HepG2 (cell line): ENCODE data around the gene ABHD17C. TPM values are rescaled to one million over a fixed set of nuclear protein-coding genes. Genes with fewer than 3 reads are reported as not detected.

Source experiments
- ATAC-seq: fragments of 200-7000 bp; cut with Tn5 transposase; 3 replicates; pipeline ENCODE4 v1.9.1; 2020; ENCODE audit warnings: mild to moderate bottlenecking, moderate library complexity
- BruUV-seq: library from RNA; stranded (reverse); fragments of 400-500 nt; replicated peaks from 2 replicates; lab custom pipeline; 2021; lab: Mats Ljungman, UMichigan
- CTCF ChIA-PET: fragments of 300-600 bp; formaldehyde crosslinking; extraction: SDS; loops from one replicate; lab custom pipeline; 2021; ENCODE audit warnings: low total read pairs, inconsistent platforms, low intra/inter-chr PET ratio; lab: Yijun Ruan, JAX
- POLR2A ChIA-PET: fragments of 350-600 bp; sonication (Branson Sonifier 250); formaldehyde crosslinking; loops from one replicate; lab custom pipeline; 2020; ENCODE audit warnings: antibody characterized with exemption, inconsistent platforms; lab: Yijun Ruan, JAX
- DNase-seq: peaks from one replicate; pipeline ENCODE4 v3.0.0-alpha.2; 2015; ENCODE audit warnings: low spot score
- FAIRE-seq: peaks from 3 replicates; lab custom pipeline; 2011; peaks lifted over from hg19 to GRCh38; lab: Jason Lieb, UNC
- H2AFZ ChIP-seq: one replicate; pipeline ENCODE4 v1.6.1; 2011; ENCODE audit warnings: low read length, inconsistent platforms
- H3K27ac ChIP-seq: fragments of 300-600 bp; 3 replicates; pipeline ENCODE4 v1.8.0; 2011; ENCODE audit warnings: mixed run types, mild to moderate bottlenecking, mixed read lengths, low read length, inconsistent platforms; ENCODE audit not compliant: insufficient read depth; ENCODE audit errors: extremely low read length
- H3K27me3 ChIP-seq, 2 experiments: fragments of 200-600 bp in 1 of 2; 2 replicates in 1 of 2; 3 replicates in 1 of 2; pipeline versions ENCODE4 v1.6.0 to v1.8.0; 2011; ENCODE audit warnings: low read length in 2 of 2, mild to moderate bottlenecking in 2 of 2, moderate library complexity in 2 of 2, inconsistent platforms in 1 of 2; ENCODE audit not compliant: insufficient read depth in 2 of 2, control insufficient read depth in 1 of 2
- H3K36me3 ChIP-seq, 2 experiments: fragments of 200-600 bp in 1 of 2; replicated peaks in 1 of 2; 2 replicates in 1 of 2; 3 replicates in 1 of 2; pipeline versions ENCODE4 v1.5.1 to v1.8.0; 2011; ENCODE audit warnings: low read length in 2 of 2, inconsistent platforms in 1 of 2; ENCODE audit not compliant: insufficient read depth in 2 of 2, control insufficient read depth in 1 of 2
- H3K4me1 ChIP-seq: 2 replicates; pipeline ENCODE4 v1.5.1; 2012; ENCODE audit warnings: low read length, inconsistent platforms; ENCODE audit not compliant: insufficient read depth
- H3K4me2 ChIP-seq: 2 replicates; pipeline ENCODE4 v1.6.0; 2011; ENCODE audit warnings: low read depth, low read length, inconsistent platforms
- H3K4me3 ChIP-seq, 3 experiments: fragments of 200-600 bp in 1 of 3; sonication (generic), shearing (Covaris generic) in 1 of 3; replicated peaks in 1 of 3; 2 replicates each; pipeline ENCODE4 v1.5.1; 2011 to 2016; ENCODE audit warnings: low read length in 3 of 3, inconsistent platforms in 2 of 3, low read depth in 2 of 3, mild to moderate bottlenecking in 2 of 3, control low read depth in 1 of 3, mixed read lengths in 1 of 3; ENCODE audit not compliant: insufficient read depth in 1 of 3
- H3K79me2 ChIP-seq: one replicate; pipeline ENCODE4 v1.6.1; 2011; ENCODE audit warnings: low read length, inconsistent platforms; ENCODE audit not compliant: insufficient read depth
- H3K9ac ChIP-seq: 2 replicates; pipeline ENCODE4 v1.6.0; 2011; ENCODE audit warnings: mild to moderate bottlenecking, low read depth, low read length, inconsistent platforms; ENCODE audit not compliant: insufficient read depth
- H3K9me3 ChIP-seq: 2 replicates; pipeline ENCODE4 v1.5.1; 2012; ENCODE audit warnings: mild to moderate bottlenecking, low read length
- H4K20me1 ChIP-seq: 2 replicates; pipeline ENCODE4 v1.6.0; 2011; ENCODE audit warnings: inconsistent platforms, mild to moderate bottlenecking, low read length, moderate library complexity; ENCODE audit not compliant: insufficient read depth
- DR1 ChIP-seq: sonication (generic); formaldehyde crosslinking; IDR thresholded peaks from 2 replicates; pipeline ENCODE4 v1.8.0; 2021; ENCODE audit warnings: mild to moderate bottlenecking, missing genetic modification reagents, inconsistent platforms
- FOXJ3 ChIP-seq: sonication (generic); formaldehyde crosslinking; IDR thresholded peaks from 2 replicates; pipeline ENCODE4 v1.4.0; 2020; ENCODE audit warnings: missing genetic modification reagents, mild to moderate bottlenecking, borderline replicate concordance
- HDAC2 ChIP-seq: sonication (generic); formaldehyde crosslinking; IDR thresholded peaks from 2 replicates; pipeline ENCODE4 v1.4.0; 2020; ENCODE audit warnings: missing genetic modification reagents
- JDP2 ChIP-seq: sonication (generic); formaldehyde crosslinking; IDR thresholded peaks from 2 replicates; pipeline ENCODE4 v1.8.1; 2022; ENCODE audit warnings: missing genetic modification reagents, borderline replicate concordance
- NR2F2 ChIP-seq: IDR thresholded peaks from 2 replicates; pipeline ENCODE4 v1.6.1; 2012; ENCODE audit warnings: low read depth, inconsistent platforms, borderline replicate concordance
- NR2F6 ChIP-seq, 2 experiments: IDR thresholded peaks; 2 replicates each; pipeline ENCODE4 v1.6.1; 2016; ENCODE audit warnings: antibody characterized with exemption in 1 of 2, mild to moderate bottlenecking in 1 of 2
- SATB2 ChIP-seq: sonication (generic); formaldehyde crosslinking; IDR thresholded peaks from 2 replicates; pipeline ENCODE4 v1.5.0; 2020; ENCODE audit warnings: missing genetic modification reagents
- SNAPC2 ChIP-seq: sonication (generic); formaldehyde crosslinking; IDR thresholded peaks from 2 replicates; pipeline ENCODE4 v1.8.1; 2022; ENCODE audit warnings: mild to moderate bottlenecking, missing genetic modification reagents
- TEAD3 ChIP-seq: optimal IDR thresholded peaks from 2 replicates; pipeline ENCODE3; 2016; ENCODE audit warnings: borderline replicate concordance
- TMF1 ChIP-seq: sonication (generic); formaldehyde crosslinking; IDR thresholded peaks from 2 replicates; pipeline ENCODE4 v1.8.1; 2022; ENCODE audit warnings: low read depth, missing genetic modification reagents
- XBP1 ChIP-seq: sonication (generic); formaldehyde crosslinking; IDR thresholded peaks from 2 replicates; pipeline ENCODE4 v1.5.0; 2020; ENCODE audit warnings: missing genetic modification reagents
- ZBTB3 ChIP-seq: sonication (generic); formaldehyde crosslinking; IDR thresholded peaks from 2 replicates; pipeline ENCODE4 v1.4.0; 2020; ENCODE audit warnings: low read depth, mild to moderate bottlenecking, moderate library complexity, missing genetic modification reagents, borderline replicate concordance
- ZHX1 ChIP-seq: sonication (generic); formaldehyde crosslinking; IDR thresholded peaks from 2 replicates; pipeline ENCODE4 v1.8.1; 2022; ENCODE audit warnings: low read depth, mild to moderate bottlenecking, missing genetic modification reagents
- ZNF34 ChIP-seq: sonication (generic); formaldehyde crosslinking; IDR thresholded peaks from 2 replicates; pipeline ENCODE4 v1.4.0; 2020; ENCODE audit warnings: mild to moderate bottlenecking, missing genetic modification reagents, borderline replicate concordance
- ZNF431 ChIP-seq: sonication (generic); formaldehyde crosslinking; IDR thresholded peaks from 2 replicates; pipeline ENCODE4 v1.9.0; 2022; ENCODE audit warnings: missing genetic modification reagents, low read depth, mild to moderate bottlenecking, borderline replicate concordance
- ZNF432 ChIP-seq: sonication (generic); formaldehyde crosslinking; IDR thresholded peaks from 2 replicates; pipeline ENCODE4 v1.5.0; 2020; ENCODE audit warnings: missing genetic modification reagents, mild to moderate bottlenecking, borderline replicate concordance
- ZNF83 ChIP-seq: sonication (generic); formaldehyde crosslinking; IDR thresholded peaks from 2 replicates; pipeline ENCODE4 v1.4.0; 2020; ENCODE audit warnings: missing genetic modification reagents, mild to moderate bottlenecking, borderline replicate concordance
- ZSCAN21 ChIP-seq: sonication (generic); formaldehyde crosslinking; IDR thresholded peaks from 2 replicates; pipeline ENCODE4 v1.8.0; 2022; ENCODE audit warnings: mild to moderate bottlenecking, missing genetic modification reagents, moderate library complexity, borderline replicate concordance
- WGBS: methylation state at CpG from one replicate; pipeline ENCODE4 v1.1.6; 2017; ENCODE audit warnings: low lambda C conversion rate; 5-methylcytosine and 5-hydroxymethylcytosine counted together
- in situ Hi-C: cut with HindIII; loops from 2 replicates; pipeline ENCODE4 v1.10.0; 2017; ENCODE audit warnings: low pct_unique_long_range_greater_than_20kb; ENCODE audit not compliant: extremely low pct_ligation_motif_present
- intact Hi-C: fragments of 100-400 bp; cut with micrococcal nuclease; formaldehyde crosslinking; loops from one replicate; pipeline ENCODE4 v1.10.0; 2022; ENCODE audit not compliant: unreplicated experiment
- polyA plus RNA-seq, 8 experiments: library from polyadenylated mRNA; depleted of rRNA in 3 of 8; stranded (reverse) in 7 of 8; unstranded in 1 of 8; fragments of >200 nt; fragmentation: Illumina TruSeq in 4 of 8; extraction: Trizol in 4 of 8; gene quantifications; 2 replicates each; pipeline versions ENCODE4 v1.2.1 to v1.2.3, GENCODE V29; 2011 to 2016; ENCODE audit warnings: low read depth in 4 of 8, missing spikeins in 1 of 8, mixed read lengths in 1 of 8; ENCODE audit not compliant: insufficient read depth in 1 of 8
- total RNA-seq, 5 experiments: library from RNA; depleted of rRNA; stranded (reverse); fragments of >200 nt; fragmentation: Illumina TruSeq; extraction: Trizol; gene quantifications; 2 replicates each; pipeline ENCODE4 v1.2.3, GENCODE V29; 2016; ENCODE audit warnings: low read depth in 1 of 5
- TF ChIP-seq, protein P1 (sequence below): sonication (generic); formaldehyde crosslinking; IDR thresholded peaks from 2 replicates; pipeline ENCODE4 v1.4.0; 2020; ENCODE audit warnings: missing genetic modification reagents, mild to moderate bottlenecking, borderline replicate concordance

Gene ABHD17C
- total and polyA plus RNA-seq, 2 of the 13 experiments (the other 11 are each of a cell fraction or from before 2014, with no cell fraction given), result 2.9 to 3.9 TPM

DNA sequence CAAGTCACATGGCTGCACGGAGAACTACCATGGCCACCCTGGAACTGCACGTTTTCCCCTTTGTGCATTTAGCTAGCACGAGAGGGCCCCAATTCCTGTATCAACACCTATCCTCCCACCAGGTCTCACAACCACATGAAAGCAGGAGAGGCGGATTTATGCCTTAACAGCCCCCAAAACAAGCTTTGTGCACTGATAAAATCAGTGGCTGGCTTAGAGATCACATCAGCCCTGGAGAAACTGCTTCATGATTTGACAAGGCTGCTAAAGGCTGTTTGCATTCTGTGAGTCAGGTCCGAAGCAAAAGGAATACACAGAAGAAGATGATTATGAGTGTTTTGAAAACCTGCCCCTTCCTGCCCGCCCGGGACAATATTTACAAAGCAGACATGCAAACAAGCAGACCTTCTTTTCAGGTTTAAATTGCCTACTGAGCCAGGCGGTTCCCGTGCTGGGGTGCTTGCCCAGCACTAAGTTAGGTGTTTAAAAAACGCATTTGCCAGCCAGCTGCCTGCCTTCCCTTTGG, 109.9 kb downstream of the ABHD17C start:
- ATAC-seq, result peak; percentile 95
- POLR2A ChIA-PET, result interaction anchor here (0.7 to 3.7 kb wide), 9 partner anchors 18 to 52 kb away, joined by 3 to 56 read pairs (median 4); partner anchors contain the start of gene CEMIP
- WGBS, result 0% methylated on average over 10 of the region's 10 CpGs
- Histone ChIP-seq H3K27me3 (no peaks in the 10 kb centered on the region), H2AFZ (peak overlapping the region; percentile 22), H3K27ac (peak overlapping the region; percentile 59), H3K79me2 (no peaks in the 10 kb centered on the region), H3K4me3 (peak overlapping the region in 1 of 3 experiments; percentile 23; a peak in 2 of 6 replicates), H3K9ac (no peak overlapping the region), H4K20me1 (no peaks in the 10 kb centered on the region), H3K36me3 (peaks cover 8 to 18% of the 10 kb centered on the region in 2 experiments; a peak in 4 of 5 replicates), H3K4me2 (peak overlapping the region; percentile 75), H3K4me1 (peaks cover 41% of the 10 kb centered on the region), H3K9me3 (no peaks in the 10 kb centered on the region)
- CTCF ChIA-PET, result no interaction called here
- DNase-seq, result peak; percentile 98
- in situ Hi-C loops, result no loop called here
- intact Hi-C loops, result loop anchor here (1.0 to 2.0 kb wide), 2 partner anchors 34 to 51 kb away; no protein-coding TSS in a partner anchor
- peak; percentile 99 for FAIRE-seq
- no TSS peak for BruUV-seq
- no peak for TF ChIP-seq SATB2 (CRISPR knock-in tag)
- TF ChIP-seq ZNF432 (CRISPR knock-in tag), result no peak
- no peak for TF ChIP-seq ZHX1
- no peak for TF ChIP-seq TMF1 (CRISPR knock-in tag)
- no peak for TF ChIP-seq XBP1 (CRISPR knock-in tag)
- 0 out of 2 replicates have a peak, but pooled peaks have one; percentile 58 for TF ChIP-seq SNAPC2 (CRISPR knock-in tag)
- TF ChIP-seq ZNF431 (CRISPR knock-in tag), result no peak
- peak; percentile 44; the same call in 1 of the 2 replicates for TF ChIP-seq DR1
- TF ChIP-seq ZNF83 (CRISPR knock-in tag), result no peak
- TF ChIP-seq, protein P1, sequence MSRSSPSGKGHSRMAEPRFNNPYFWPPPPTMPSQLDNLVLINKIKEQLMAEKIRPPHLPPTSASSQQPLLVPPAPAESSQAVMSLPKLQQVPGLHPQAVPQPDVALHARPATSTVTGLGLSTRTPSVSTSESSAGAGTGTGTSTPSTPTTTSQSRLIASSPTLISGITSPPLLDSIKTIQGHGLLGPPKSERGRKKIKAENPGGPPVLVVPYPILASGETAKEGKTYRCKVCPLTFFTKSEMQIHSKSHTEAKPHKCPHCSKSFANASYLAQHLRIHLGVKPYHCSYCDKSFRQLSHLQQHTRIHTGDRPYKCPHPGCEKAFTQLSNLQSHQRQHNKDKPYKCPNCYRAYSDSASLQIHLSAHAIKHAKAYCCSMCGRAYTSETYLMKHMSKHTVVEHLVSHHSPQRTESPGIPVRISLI, result peak; percentile 49; the same call in 1 of the 2 replicates
- peak; percentile 79 for TF ChIP-seq NR2F6 (IDR thresholded peaks at IDR 0.05)
- peak; percentile 59 for TF ChIP-seq NR2F6 (CRISPR knock-in tag; IDR thresholded peaks at IDR 0.05)
- TF ChIP-seq ZBTB3 (CRISPR knock-in tag), result no peak
- peak; percentile 48 for TF ChIP-seq TEAD3 (CRISPR knock-in tag)
- TF ChIP-seq FOXJ3 (CRISPR knock-in tag), result peak; percentile 75
- no peak for TF ChIP-seq ZNF34 (CRISPR knock-in tag)
- no peak for TF ChIP-seq JDP2 (CRISPR knock-in tag)
- peak; percentile 97 for TF ChIP-seq HDAC2 (CRISPR knock-in tag)
- TF ChIP-seq NR2F2, result peak; percentile 69; the same call in 1 of the 2 replicates
- TF ChIP-seq ZSCAN21 (CRISPR knock-in tag), result no peak
